HG03135 (cell line): ENCODE results near the gene UGT1A8.
"Not testable (repeated sequence)": the region's sequence is repeated elsewhere in the genome, so short reads cannot be mapped to it uniquely, and the experiment has no call there.

Experiments
- ATAC-seq: cut with Tn5 transposase; IDR thresholded peaks from one replicate; pipeline ENCODE4 v1.9.1; 2021; ENCODE audit warnings: mild to moderate bottlenecking, moderate library complexity; ENCODE audit not compliant: unreplicated experiment

UGT1A8 gene

DNA sequence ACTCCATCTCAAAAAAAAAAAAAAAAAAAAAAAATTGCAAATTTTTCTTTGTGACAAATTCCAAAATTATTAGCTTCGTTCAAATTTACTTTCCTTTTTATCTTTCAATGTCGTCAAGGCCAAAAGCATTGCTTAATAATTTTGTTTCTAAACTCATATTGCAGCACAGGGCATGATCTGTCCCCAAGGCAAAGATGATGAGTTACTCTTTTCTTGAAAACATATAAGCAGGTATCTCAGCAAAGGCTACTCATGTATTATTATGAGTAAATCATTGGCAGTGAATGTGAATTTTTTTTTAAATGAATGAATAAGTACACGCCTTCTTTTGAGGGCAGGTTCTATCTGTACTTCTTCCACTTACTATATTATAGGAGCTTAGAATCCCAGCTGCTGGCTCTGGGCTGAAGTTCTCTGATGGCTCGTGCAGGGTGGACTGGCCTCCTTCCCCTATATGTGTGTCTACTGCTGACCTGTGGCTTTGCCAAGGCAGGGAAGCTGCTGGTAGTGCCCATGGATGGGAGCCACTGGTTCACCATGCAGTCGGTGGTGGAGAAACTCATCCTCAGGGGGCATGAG lies 64.2 kb downstream of the UGT1A8 start, which contains the start of gene UGT1A7:
TSS of gene UGT1A7 (plus strand) at position 381 of the 579 bp plus-strand sequence. CDS start at position 418, 37 bp downstream.
- no peak for ATAC-seq

DNA sequence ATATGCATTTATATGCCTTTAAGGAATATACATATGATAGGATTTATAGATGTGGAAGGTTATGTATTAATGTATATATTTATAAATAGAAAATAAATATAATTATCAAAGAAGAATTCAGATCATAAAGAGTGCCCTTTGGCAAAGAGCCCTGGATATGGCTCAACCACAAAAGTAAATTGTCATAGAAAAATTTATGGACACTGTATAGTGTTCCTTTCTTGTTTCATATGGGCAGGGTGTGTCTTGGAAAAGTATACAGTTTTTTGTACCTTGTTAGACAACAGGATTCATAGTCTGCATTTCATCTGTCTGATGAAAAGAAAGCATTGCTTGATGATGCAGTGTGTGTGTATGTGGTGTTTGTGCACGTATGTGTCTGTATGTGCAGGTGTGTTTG lies 67.2 kb downstream of the UGT1A8 start:
- ATAC-seq, result no peak

DNA sequence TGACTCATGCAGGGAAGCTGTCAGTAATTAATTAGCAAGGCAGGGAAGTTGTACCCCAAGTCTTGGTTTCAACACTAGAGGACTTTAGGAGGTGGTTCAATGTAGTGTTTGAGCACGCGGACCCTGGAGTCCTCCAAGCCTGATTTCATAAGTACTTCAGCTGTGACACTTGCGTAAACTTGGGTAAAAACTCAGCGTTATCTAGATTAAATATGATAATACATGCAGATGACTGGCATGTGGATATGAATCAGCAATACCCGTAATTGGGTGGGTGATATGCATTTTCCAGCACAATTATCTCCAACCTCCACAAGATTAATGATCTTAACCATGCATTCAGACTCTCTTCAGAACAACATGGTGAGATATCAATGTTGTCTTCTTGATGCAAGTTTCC lies 69.5 kb downstream of the UGT1A8 start:
- no peak for ATAC-seq

DNA sequence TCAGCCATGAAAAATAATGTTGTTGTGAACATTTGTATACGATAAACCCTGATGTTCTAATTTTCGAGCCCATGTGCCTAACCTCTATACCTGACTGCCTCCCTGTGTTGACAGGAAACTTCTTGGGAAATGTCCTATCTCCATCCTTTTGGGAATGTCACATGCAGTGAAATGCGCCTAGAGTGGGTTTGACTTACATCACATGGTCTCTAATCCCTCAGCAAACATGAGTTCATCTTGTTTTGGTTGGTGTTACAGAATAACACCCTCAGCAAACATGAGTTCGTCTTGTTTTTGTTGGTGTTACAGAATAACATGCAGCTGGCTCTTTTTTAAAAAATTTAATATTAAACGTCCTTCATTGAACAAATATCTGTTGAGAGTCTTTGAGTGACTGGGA lies 70.9 kb downstream of the UGT1A8 start:
- ATAC-seq, result no peak

DNA sequence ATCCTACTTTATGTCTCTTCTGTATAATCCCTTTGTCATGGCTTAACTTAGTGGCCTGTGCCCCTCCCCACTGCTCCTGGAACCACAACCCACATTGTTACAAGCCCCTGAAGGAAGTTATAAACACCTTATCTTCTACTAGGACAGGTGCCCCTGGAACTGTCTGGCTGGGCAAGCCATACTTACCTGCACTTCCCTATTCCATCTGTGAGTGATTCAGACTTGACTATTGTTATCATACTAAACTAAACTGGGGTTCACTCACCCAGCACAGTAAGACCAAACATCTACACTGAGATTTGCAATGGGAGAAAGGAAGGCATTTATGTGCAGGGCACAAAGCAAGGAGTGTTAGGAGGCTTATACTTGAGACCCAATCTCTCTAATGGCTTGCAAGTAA lies 71.6 kb downstream of the UGT1A8 start:
- ATAC-seq, result no peak

DNA sequence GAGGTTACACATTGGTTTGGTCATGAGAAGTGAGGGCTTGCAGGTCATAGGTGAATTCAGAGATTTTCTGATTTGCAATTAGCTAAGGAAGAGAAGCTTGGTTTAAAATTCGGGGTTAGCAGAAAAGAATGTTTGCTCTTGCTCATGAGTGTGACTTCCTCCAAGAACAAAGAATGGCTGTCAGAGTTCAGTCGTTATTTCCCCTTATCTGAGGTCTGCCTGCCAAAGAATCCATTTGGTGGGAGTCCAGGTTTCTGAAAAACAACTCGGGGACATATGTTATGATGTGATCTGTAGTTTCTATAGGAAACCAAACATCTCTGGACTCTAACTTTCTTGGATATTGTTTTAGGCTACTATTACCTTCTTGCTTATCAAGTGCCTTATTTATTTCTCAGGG lies 72.1 kb downstream of the UGT1A8 start:
- no peak for ATAC-seq

DNA sequence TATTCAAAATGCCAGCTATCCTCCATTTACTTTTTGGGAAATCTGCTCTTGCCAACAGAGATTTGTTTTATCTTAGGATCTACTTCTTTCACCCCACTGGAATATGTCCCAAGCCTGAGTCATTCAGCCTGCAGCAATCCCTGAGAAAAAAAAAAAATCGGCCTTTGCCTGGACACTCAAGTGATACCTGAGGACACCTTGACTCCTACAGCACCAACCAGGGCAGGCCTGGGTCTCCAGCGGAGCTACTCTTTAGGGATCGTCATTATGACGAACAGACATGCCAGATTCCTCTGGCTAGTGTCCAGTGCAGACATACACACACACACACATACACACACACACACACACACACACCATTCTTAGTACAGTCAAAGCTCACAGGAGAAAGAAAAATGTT lies 73.0 kb downstream of the UGT1A8 start:
- no peak for ATAC-seq

DNA sequence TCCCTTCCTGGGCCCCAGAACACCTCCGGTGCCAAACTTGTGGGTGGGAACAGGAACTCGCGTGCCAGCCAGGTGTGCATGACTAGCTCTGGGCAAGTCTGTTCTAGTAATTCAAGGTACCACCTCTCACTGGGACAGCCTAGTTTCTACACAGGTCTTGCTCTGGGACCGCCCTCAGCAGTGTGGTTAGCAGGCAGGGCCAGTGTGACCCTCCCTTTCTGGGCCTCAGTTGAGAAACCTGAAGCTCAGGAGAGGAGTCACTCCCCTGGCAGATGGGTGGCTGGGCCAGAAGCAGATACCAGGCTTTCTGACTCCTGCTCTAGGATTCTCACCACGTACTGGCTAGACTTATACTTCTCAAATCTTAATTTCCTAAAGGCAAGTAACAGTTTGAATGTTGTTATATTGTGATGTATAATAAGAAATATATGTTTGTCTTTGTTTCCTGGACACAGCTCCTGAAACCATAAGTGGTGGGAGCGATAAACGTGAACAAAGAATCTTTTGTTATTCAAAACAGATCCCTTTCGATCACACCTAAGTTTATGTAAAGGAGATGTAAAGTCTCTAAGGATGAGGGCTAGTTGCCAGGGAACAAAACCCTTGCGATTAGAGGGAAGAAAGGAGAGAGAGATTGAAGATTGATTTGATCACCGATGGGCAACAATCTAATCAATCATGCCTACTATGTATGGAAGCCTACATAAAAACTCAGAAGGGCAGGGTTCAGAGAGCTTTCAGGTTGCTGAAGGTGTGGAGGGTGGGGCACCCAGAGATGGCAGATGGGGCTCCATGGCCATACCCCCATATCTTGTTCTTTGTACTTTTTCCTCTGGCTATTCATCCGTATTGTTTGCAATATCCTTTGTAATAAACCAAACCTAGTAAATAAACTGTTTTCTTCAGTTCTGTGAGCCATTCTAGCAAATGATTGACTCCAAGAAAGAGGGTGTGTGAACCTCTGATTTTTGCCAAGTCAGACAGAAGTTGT lies 74.3 kb downstream of the UGT1A8 start:
- ATAC-seq, result no peak

DNA sequence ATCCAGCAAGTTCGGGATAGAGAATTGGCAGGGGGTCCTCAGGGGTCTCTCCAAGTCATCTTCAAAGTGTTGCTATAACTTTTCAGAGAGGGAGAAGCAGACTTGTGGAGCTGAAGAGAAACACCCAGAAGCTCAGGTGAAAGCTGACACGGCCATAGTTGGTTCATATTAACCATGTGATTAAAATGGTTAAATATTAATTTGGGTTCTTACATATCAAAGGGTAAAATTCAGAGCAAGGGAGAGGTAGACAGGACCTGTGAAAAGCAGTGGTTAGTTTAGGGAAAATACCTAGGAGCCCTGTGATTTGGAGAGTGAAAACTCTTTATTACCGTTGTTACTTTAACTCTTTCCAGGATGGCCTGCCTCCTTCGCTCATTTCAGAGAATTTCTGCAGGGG lies 75.2 kb downstream of the UGT1A8 start, which contains the start of gene UGT1A6:
TSS of gene UGT1A6 (plus strand) at position 243 of the 400 bp plus-strand sequence. CDS start at position 358, 115 bp downstream.
- no peak for ATAC-seq

DNA sequence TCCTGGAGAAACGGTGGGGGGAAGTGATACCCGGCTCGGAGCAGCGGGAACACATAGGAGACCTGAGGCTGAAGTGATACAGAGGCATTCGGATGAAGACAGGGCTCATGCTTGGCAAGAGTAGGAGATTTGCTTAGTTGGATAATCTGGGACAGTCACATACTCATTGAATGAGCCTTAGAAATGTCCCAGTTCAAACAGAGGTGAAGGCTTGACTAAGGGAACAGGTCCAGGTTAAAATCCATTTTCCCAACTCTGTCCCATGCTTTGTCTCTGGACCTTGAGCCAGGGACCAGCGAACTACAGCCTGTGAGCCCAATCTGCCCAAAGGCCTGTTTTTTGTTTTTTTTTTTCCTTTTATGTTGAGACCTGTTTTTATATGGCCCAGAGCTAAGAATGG lies 76.5 kb downstream of the UGT1A8 start:
- ATAC-seq, result no peak

DNA sequence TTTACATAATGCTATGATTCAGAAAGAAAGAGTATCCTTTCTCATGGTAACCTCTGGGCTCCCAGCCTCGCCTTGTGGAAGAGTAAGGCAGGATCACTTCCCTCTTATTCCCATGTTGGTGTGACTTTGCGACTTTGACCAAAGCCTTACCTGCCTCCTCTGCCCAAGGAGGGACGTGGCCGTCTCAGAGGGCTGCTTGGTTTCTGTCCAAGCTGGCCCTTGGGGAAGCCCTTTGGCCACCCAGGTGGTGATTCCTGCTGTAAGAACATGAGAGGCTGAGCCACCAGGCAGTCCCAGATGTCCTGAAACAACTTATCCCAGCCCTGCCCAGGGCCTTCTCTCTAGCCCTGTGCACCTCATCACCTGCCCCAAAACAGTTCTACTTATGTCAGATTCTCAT lies 81.3 kb downstream of the UGT1A8 start:
- no peak for ATAC-seq

DNA sequence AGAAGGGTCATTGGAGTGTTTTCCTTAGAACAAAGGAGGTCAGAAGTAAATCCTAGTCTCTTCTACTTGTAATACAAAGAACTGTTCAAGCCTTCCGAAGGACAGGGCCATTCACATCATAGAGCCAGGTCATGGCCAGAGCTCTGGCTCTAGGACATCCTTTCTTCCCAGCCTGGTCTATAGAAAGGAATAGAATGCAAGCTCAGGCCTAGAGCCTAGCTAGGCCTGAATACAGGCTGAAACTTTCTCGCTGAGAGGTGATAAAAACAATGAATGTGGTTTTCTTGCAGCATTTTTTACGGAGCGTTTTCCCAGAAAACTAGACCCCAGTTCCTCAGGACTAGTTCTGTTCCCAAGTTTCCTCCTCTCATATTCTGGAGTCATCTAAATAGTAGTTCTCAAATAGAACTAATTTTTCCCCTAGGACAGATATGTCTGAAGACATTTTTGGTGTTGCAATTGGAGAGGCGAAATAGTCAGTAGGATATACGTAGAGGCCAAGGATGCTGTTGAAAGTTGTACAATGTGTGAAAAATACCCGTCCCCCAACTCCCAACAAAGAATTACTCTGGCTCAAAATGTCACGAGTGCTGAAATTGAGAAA lies 82.1 kb downstream of the UGT1A8 start:
- ATAC-seq, result no peak

DNA sequence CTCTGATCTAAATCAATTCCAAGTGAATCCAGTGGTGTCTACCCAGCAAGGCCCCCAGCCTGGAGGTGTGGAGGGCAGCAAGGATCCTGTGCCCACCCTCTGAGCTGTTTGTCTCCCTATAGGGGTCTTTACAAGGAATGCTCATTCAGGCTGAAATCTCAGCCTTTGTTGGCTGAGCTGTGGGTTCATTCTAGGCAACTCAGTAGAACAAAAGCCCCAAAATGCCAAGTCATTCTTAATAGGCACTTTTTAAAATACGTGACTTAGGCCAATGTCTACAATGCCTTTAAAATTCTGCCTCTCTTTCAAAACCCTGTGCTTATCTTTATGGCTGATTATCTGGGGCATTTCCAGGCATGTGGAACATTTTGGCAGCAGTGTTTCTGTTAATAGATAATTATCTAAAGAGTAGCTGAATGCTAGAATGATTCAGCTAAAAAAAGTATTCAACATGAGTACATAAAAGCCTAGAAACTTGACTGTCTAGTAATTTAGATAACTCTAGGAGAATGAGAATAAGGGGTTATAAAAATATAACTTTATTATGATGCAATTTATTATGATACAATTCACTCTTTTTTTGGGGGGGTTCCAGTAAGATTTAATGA lies 82.7 kb downstream of the UGT1A8 start:
- ATAC-seq, result no peak

DNA sequence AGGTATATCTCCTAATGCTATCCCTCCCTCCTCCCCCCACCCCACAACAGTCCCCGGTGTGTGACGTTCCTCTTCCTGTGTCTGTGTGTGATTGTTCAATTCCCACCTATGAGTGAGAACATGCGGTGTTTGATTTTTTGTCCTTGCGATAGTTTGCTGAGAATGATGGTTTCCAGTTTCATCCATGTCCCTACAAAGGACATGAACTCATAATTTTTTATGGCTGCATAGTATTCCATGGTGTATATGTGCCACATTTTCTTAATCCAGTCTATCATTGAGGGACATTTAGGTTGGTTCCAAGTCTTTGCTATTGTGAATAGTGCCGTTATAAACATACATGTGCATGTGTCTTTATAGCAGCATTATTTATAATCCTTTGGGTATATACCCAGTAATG lies 83.4 kb downstream of the UGT1A8 start:
- not testable (repeated sequence) for ATAC-seq

DNA sequence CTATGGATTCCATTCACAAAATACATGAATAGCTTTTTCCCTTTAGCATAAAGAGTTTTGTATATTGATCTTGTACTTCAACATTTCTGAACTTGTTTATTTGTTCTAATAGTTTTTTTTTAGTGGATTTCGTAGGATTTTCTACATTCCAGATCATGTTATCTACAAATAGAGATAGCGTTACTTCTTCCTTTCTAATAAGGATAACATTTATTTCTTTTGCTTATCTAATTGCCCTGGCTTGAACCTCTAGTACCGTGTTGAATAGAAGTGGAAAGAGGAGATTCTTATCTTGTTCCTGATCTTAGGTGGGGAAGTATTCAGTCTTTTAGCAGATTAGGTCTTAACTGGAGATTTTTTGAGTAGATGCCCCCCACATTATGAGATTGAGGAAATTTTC lies 84.8 kb downstream of the UGT1A8 start:
- ATAC-seq, result no peak

DNA sequence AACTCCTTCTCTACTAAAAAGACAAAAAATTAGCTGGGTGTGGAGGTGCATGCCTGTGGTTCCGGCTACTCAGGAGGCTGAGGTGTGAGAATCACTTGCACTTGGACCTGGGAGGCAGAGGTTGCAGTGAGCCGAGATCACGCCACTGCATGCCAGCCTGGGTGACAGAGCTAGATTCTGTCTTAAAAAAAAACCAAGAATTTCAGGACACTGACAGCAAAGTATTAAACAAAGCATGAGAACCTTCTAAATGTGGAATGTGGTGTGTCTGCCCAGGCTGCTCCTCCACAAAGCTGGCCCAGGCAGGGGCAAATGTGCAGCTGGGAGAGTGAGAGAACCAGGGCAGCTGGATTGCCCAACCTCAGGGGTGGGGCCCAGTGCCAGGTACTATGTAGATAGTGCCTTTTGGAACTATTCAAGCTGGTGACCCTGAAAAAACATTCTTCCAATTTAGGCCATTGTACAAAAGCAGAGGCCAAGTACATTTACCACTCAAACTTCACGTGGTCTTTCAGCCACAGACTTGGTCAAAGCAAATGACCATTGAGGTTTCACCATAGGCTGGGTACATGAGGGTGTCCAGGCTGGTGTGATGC lies 88.6 kb downstream of the UGT1A8 start:
- ATAC-seq, result no peak

DNA sequence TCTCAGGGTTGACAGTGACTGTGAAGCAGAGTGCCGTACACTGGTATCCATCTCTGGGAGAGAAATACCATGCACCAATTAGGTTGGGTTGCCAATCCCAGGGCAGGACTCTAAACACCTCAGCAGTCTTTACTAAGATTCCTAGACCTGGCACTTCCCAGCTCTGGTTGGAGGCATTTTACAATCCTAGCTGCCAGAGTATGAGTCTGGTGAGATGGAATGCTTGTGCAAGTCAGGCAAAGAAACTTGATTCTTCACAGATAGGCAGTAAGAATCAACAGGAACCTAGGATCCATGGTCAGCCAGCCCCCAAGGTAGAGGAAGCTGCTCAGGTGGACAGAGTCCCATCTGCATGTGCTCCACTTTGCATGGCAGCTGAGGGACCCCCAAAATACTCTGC lies 89.3 kb downstream of the UGT1A8 start:
- no peak for ATAC-seq

DNA sequence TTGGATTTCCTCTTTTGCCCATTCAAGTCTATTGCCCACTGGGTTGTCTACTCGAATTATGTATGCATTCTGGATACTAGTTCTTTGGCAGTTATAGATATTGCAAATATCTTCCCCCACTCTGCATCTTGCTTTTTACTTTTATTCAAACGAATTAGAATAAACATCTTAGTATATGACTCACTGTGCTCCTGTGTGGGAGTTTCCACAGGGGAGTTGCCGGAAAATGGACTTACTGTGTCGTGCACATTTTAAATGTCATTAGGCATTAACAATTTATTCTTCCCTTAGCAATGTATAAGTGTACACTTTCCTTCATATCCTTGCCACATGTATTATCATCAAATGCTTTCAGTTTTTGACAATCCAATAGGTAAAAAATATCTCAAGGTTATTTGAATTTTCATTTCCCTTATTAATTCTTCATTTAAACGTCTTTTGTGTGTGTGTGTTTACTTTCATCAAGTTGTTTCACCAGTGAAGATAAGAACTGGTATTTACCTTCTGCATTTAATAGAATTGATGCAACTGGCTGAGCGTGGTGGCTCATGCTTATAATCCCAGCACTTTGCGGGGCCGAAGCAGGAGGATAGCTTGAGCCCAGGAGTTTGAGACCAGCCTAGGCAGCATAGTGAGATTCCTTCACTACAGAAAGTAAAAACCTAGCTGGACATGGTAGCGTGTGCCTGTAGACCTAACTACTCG lies 90.7 kb downstream of the UGT1A8 start:
- ATAC-seq, result no peak

DNA sequence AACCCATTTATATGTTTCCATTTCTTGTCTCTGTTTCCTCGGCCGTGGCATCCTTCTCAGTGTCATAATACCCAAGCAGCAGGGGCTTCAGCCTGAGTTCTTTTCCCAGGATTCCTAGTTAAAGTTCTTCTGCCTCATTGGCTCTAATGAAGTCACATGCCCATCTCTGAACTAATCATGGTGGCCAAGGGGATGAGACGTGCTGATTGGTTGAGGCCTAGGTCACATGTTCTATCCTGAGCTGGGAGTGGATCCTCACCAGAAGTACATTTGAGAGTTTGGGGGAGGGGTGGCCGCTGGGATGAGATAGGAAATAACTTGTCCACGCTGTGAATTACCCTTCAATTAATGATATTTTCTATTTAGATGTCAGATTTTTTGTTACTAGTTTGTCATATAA lies 91.5 kb downstream of the UGT1A8 start:
- ATAC-seq, result no peak

DNA sequence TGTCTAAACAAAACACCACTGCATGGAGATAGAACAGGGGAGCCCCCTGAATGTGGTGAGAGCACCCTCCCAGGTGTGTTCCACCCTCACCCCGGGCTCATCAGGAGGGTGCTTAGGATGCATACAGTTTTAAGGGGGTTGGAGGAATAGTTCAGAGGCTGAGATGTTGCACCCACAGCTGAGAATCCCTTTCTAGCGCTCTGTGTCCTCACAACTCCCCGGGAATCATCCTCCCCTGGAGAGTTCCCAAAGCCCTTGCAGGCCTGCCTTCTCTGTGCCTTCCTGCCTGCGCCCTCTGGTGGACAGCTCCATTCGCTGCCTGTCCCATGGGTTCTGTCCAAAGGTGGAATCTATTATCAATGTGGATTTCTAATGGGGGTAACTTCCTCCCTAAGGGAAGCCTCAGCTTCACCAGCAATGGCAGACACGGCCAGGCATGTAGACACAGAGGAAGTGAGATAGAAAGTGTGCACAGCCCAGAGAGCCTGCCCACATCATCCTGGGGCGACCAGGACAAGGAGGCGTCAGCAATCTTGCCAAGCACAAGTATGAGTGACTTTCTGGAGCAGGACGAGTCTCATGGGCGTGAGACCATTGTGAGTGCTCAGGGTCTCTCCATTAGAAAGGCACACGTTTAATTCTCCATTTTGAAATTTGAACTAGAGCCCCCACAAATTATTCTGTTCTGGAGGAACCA lies 94.0 kb downstream of the UGT1A8 start:
- ATAC-seq, result no peak
